ENCODE results near the gene PRPF6. TPM values are rescaled to one million over a fixed set of nuclear protein-coding genes. Genes with fewer than 3 reads are reported as not detected.
A peak's percentile ranks its signal among the peaks of the same experiment; 100 is the strongest.

The PRPF6 gene
- 54.9 and 55.3 TPM in 2 replicates for total RNA-seq

GRCh38 chr20:63980806-63981728 lies at the start of gene PRPF6:
Gene PRPF6, plus strand, starts transcription at chr20:63981132. Its CDS starts 114 bp downstream, at chr20:63981246.

GRCh38 chr20:63955827-63956663 lies 24.9 kb upstream of the PRPF6 start, which contains the start of gene UCKL1:
Gene UCKL1, minus strand, starts transcription at chr20:63956416. Its CDS starts 44 bp downstream, at chr20:63956372.

GRCh38 chr20:63969838-63970713 lies 10.9 kb upstream of the PRPF6 start, which contains the start of gene ZNF512B:
Gene ZNF512B, minus strand, starts transcription at chr20:63969930. Its CDS starts 1,980 bp downstream, at chr20:63967950.

GRCh38 chr20:63979557-63980316 lies 1.2 kb upstream of the PRPF6 start, which contains the start of gene SAMD10:
Gene SAMD10, minus strand, starts transcription at chr20:63979642. Its CDS starts 175 bp downstream, at chr20:63979467.

GRCh38 chr20:64035933-64036345 lies 55.0 kb downstream of the PRPF6 start, which contains the start of gene C20orf204:
Gene C20orf204, plus strand, starts transcription at chr20:64036182. Its CDS starts 142 bp downstream, at chr20:64036324.

GRCh38 chr20:64049060-64049877 lies 68.3 kb downstream of the PRPF6 start, which contains the start of gene SOX18:
Gene SOX18, minus strand, starts transcription at chr20:64049639. Its CDS starts 123 bp downstream, at chr20:64049516.

GRCh38 chr20:64062596-64063388 lies 81.9 kb downstream of the PRPF6 start, which contains the start of gene TCEA2:
Gene TCEA2, plus strand, starts transcription at chr20:64063198. Its CDS starts 115 bp downstream, at chr20:64063313.

GRCh38 chr20:64079273-64080012 lies 98.5 kb downstream of the PRPF6 start, which contains the start of gene RGS19:
Gene RGS19, minus strand, starts transcription at chr20:64079518. Its CDS starts 2,632 bp downstream, at chr20:64076886.

GRCh38 chr20:64080013-64080812 lies 99.3 kb downstream of the PRPF6 start, which contains the start of gene OPRL1:
Gene OPRL1, plus strand, starts transcription at chr20:64080082. Its CDS starts 12,639 bp downstream, at chr20:64092721.

Small RNA genes lying within 50 kb of the gene (small RNA-seq; reads per million reads assigned to genes)
- gene AL355803.1: not detected
- not detected for gene MIR647
- gene MIR6813: 1.5 reads per million, percentile 35 among the genes with 10 or more reads in this experiment

Other genes with a start within 250 kb of the PRPF6 start
- 4.5 and 4.6 TPM in 2 replicates for gene LIME1, start 244.5 kb upstream of the PRPF6 start, total RNA-seq
- gene SLC2A4RG, start 241.4 kb upstream of the PRPF6 start, total RNA-seq: 41.5 and 45.7 TPM in 2 replicates
- gene ZBTB46, start 149.9 kb upstream of the PRPF6 start, total RNA-seq: 0.36 and 0.81 TPM in 2 replicates
- not detected in 2 replicates for gene ABHD16B, start 119.6 kb upstream of the PRPF6 start, total RNA-seq
- 96.7 and 106 TPM in 2 replicates for gene TPD52L2, start 115.9 kb upstream of the PRPF6 start, total RNA-seq
- 63.8 and 66.5 TPM in 2 replicates for gene DNAJC5, start 86.0 kb upstream of the PRPF6 start, total RNA-seq
- gene UCKL1, start 24.7 kb upstream of the PRPF6 start, total RNA-seq: 22.4 and 22.8 TPM in 2 replicates
- 18.5 and 23.9 TPM in 2 replicates for gene ZNF512B, start 11.2 kb upstream of the PRPF6 start, total RNA-seq
- 0.49 TPM in 2 replicates for gene SAMD10, start 1.5 kb upstream of the PRPF6 start, total RNA-seq
- 1.7 and 2.6 TPM in 2 replicates for gene C20orf204, start 55.0 kb downstream of the PRPF6 start, total RNA-seq
- gene SOX18, start 68.5 kb downstream of the PRPF6 start, total RNA-seq: 0.16 and 0.24 TPM in 2 replicates
- 23.3 and 24.0 TPM in 2 replicates for gene TCEA2, start 82.1 kb downstream of the PRPF6 start, total RNA-seq
- 12.7 and 14.5 TPM in 2 replicates for gene RGS19, start 98.4 kb downstream of the PRPF6 start, total RNA-seq
- gene OPRL1, start 99.0 kb downstream of the PRPF6 start, total RNA-seq: 2.4 and 3.2 TPM in 2 replicates
- gene LKAAEAR1, start 103.3 kb downstream of the PRPF6 start, total RNA-seq: not detected in 2 replicates
- gene NPBWR2, start 126.4 kb downstream of the PRPF6 start, total RNA-seq: not detected in 2 replicates
- gene MYT1, start 183.3 kb downstream of the PRPF6 start, total RNA-seq: not detected in 2 replicates